Measurements from ENCODE around the gene HSD17B7.
"Not testable (repeated sequence)": the region's sequence is repeated elsewhere in the genome, so short reads cannot be mapped to it uniquely, and the experiment has no call there.

Gene HSD17B7

GRCh38 chr1:162790303-162790984 is at the start of gene HSD17B7:
TSS of gene HSD17B7 (plus strand) at chr1:162790702. CDS start at chr1:162790801, 99 bp downstream.
- peak; percentile 80 to 94 (median 89) for DNase-seq
- intact Hi-C loops (cut with DNase I) = not testable (repeated sequence)

GRCh38 chr1:162740755-162741154 is 49.7 kb upstream of the HSD17B7 start:
- intact Hi-C loops (cut with DNase I) = no loop called here
- DNase-seq = no peak

GRCh38 chr1:162741574-162741973 is 48.9 kb upstream of the HSD17B7 start:
- no peak for DNase-seq
- intact Hi-C loops (cut with DNase I) = no loop called here

GRCh38 chr1:162746264-162746942 is 44.1 kb upstream of the HSD17B7 start:
- DNase-seq; intact Hi-C loops (cut with DNase I): not testable (repeated sequence)

GRCh38 chr1:162753001-162753658 is 37.4 kb upstream of the HSD17B7 start:
- DNase-seq = no peak
- intact Hi-C loops (cut with DNase I) = no loop called here

- intact Hi-C loops (cut with DNase I) = no loop called here
Observed at GRCh38 chr1:162753998-162754585, 36.4 kb upstream of the HSD17B7 start.

GRCh38 chr1:162755306-162755705 is 35.2 kb upstream of the HSD17B7 start:
- intact Hi-C loops (cut with DNase I) = no loop called here
- no peak for DNase-seq

More at GRCh38 chr1:162753998-162754585, 36.4 kb upstream of the HSD17B7 start:
- DNase-seq = no peak

GRCh38 chr1:162756523-162756922 is 34.0 kb upstream of the HSD17B7 start:
- intact Hi-C loops (cut with DNase I) = no loop called here

GRCh38 chr1:162757476-162757875 is 33.0 kb upstream of the HSD17B7 start:
- intact Hi-C loops (cut with DNase I) = no loop called here
- DNase-seq = no peak

More at GRCh38 chr1:162756523-162756922, 34.0 kb upstream of the HSD17B7 start:
- DNase-seq = no peak

GRCh38 chr1:162765788-162766187 is 24.7 kb upstream of the HSD17B7 start:
- DNase-seq = no peak
- intact Hi-C loops (cut with DNase I) = no loop called here

GRCh38 chr1:162772571-162773154 is 17.8 kb upstream of the HSD17B7 start:
- intact Hi-C loops (cut with DNase I) = no loop called here
- DNase-seq = no peak

- intact Hi-C loops (cut with DNase I) = no loop called here
- no peak for DNase-seq
Observed at GRCh38 chr1:162774007-162774406, 16.5 kb upstream of the HSD17B7 start.

- no peak for DNase-seq
- intact Hi-C loops (cut with DNase I) = no loop called here
Observed at GRCh38 chr1:162779043-162779442, 11.5 kb upstream of the HSD17B7 start.

- DNase-seq = no peak
- intact Hi-C loops (cut with DNase I) = no loop called here
Observed at GRCh38 chr1:162782671-162783070, 7.8 kb upstream of the HSD17B7 start.

- intact Hi-C loops (cut with DNase I) = not testable (repeated sequence)
Observed at GRCh38 chr1:162784926-162785325, 5.6 kb upstream of the HSD17B7 start.

GRCh38 chr1:162788783-162789182 is 1.7 kb upstream of the HSD17B7 start:
- intact Hi-C loops (cut with DNase I); DNase-seq: not testable (repeated sequence)

More at GRCh38 chr1:162784926-162785325, 5.6 kb upstream of the HSD17B7 start:
- DNase-seq = not testable (repeated sequence)

- intact Hi-C loops (cut with DNase I) = not testable (repeated sequence)
Observed at GRCh38 chr1:162790985-162791357, 469 bp downstream of the HSD17B7 start.

GRCh38 chr1:162794284-162794683 is 3.8 kb downstream of the HSD17B7 start:
- intact Hi-C loops (cut with DNase I); DNase-seq: not testable (repeated sequence)

More at GRCh38 chr1:162790985-162791357, 469 bp downstream of the HSD17B7 start:
- DNase-seq = peak in 13 of 42 donors; percentile 7 to 44 (median 15)

- intact Hi-C loops (cut with DNase I); DNase-seq: not testable (repeated sequence)
Observed at GRCh38 chr1:162796617-162797279, 6.2 kb downstream of the HSD17B7 start.
